H1 (cell line): ENCODE data around the gene BCAS2. TPM values are rescaled to one million over a fixed set of nuclear protein-coding genes. Genes with fewer than 3 reads are reported as not detected.

Source experiments
- CTCF ChIA-PET: fragments of 300-600 bp; sonication (Branson Sonifier 250); formaldehyde crosslinking; loops from one replicate; lab custom pipeline; 2021; ENCODE audit not compliant: partially characterized antibody; lab: Charles Lee
- POLR2A ChIA-PET: fragments of 300-600 bp; sonication (Branson Sonifier 250); formaldehyde crosslinking; loops from one replicate; lab custom pipeline; 2021; ENCODE audit warnings: inconsistent platforms; ENCODE audit not compliant: partially characterized antibody; lab: Charles Lee
- DNase-seq, 2 experiments: peaks; one replicate each; pipeline versions ENCODE4 v3.0.0 to v3.0.0-alpha.2; 2010 to 2022; ENCODE audit warnings: low spot score in 2 of 2, low read depth in 1 of 2, mixed read lengths in 1 of 2
- FAIRE-seq: peaks from 2 replicates; lab custom pipeline; 2011; peaks lifted over from hg19 to GRCh38; lab: Jason Lieb, UNC
- H2AFZ ChIP-seq: 2 replicates; pipeline ENCODE4 v1.8.1; 2012; ENCODE audit warnings: low read length, inconsistent platforms
- H2AK5ac ChIP-seq: 2 replicates; pipeline ENCODE4 v1.6.1; 2013; ENCODE audit warnings: low read depth, low read length
- H2BK120ac ChIP-seq: replicated peaks from 2 replicates; pipeline ENCODE3; 2013; ENCODE audit warnings: low read depth, low read length, inconsistent platforms
- H2BK12ac ChIP-seq: 2 replicates; pipeline ENCODE4 v1.6.1; 2013; ENCODE audit warnings: low read depth, low read length
- H2BK15ac ChIP-seq: 2 replicates; pipeline ENCODE4 v1.6.1; 2013; ENCODE audit warnings: low read length
- H2BK20ac ChIP-seq: 2 replicates; pipeline ENCODE4 v1.6.1; 2013; ENCODE audit warnings: low read length
- H2BK5ac ChIP-seq: 2 replicates; pipeline ENCODE4 v1.6.1; 2013; ENCODE audit warnings: low read depth, low read length
- H3K14ac ChIP-seq: 2 replicates; pipeline ENCODE4 v1.6.1; 2013; ENCODE audit warnings: inconsistent platforms; ENCODE audit not compliant: insufficient read length
- H3K18ac ChIP-seq: 2 replicates; pipeline ENCODE4 v1.6.1; 2013; ENCODE audit warnings: low read length; ENCODE audit errors: extremely low read depth
- H3K23ac ChIP-seq: 2 replicates; pipeline ENCODE4 v1.6.1; 2013; ENCODE audit warnings: inconsistent platforms; ENCODE audit not compliant: insufficient read length
- H3K23me2 ChIP-seq: 2 replicates; pipeline ENCODE4 v1.6.1; 2013; ENCODE audit warnings: low read depth, low read length
- H3K27ac ChIP-seq: 2 replicates; pipeline ENCODE4 v1.6.1; 2011; ENCODE audit warnings: low read depth, low read length, inconsistent platforms
- H3K27me3 ChIP-seq, 4 experiments: replicated peaks in 1 of 4; 1 replicate in 1 of 4; 2 replicates in 3 of 4; pipeline versions ENCODE4 v1.6.1 to v1.8.1; 2011 to 2013; ENCODE audit warnings: low read length in 3 of 4, mild to moderate bottlenecking in 3 of 4, inconsistent platforms in 2 of 4, mixed read lengths in 2 of 4, moderate library complexity in 1 of 4; ENCODE audit not compliant: control insufficient read depth in 3 of 4, insufficient read depth in 3 of 4; ENCODE audit errors: extremely low read depth in 1 of 4
- H3K36me3 ChIP-seq, 4 experiments: 2 replicates each; pipeline versions ENCODE4 v1.6.1 to v1.8.1; 2011 to 2013; ENCODE audit warnings: mild to moderate bottlenecking in 4 of 4, low read length in 3 of 4, moderate library complexity in 2 of 4, control low read depth in 1 of 4, inconsistent platforms in 1 of 4; ENCODE audit not compliant: insufficient read depth in 4 of 4, control insufficient read depth in 2 of 4
- H3K4ac ChIP-seq: replicated peaks from 2 replicates; pipeline ENCODE3; 2013; ENCODE audit warnings: low read length, low read depth, mixed read lengths, inconsistent platforms; ENCODE audit not compliant: insufficient read length
- H3K4me1 ChIP-seq, 4 experiments: replicated peaks in 1 of 4; 1 replicate in 1 of 4; 2 replicates in 3 of 4; pipeline versions ENCODE4 v1.6.1 to v1.8.1; 2011 to 2013; ENCODE audit warnings: low read length in 3 of 4, inconsistent platforms in 2 of 4, mixed read lengths in 1 of 4; ENCODE audit not compliant: insufficient read depth in 4 of 4, control insufficient read depth in 3 of 4
- H3K4me2 ChIP-seq, 2 experiments: 2 replicates each; pipeline versions ENCODE4 v1.6.1 to v1.8.1; 2011 to 2013; ENCODE audit warnings: low read depth in 2 of 2, low read length in 2 of 2, control low read depth in 1 of 2, inconsistent platforms in 1 of 2, mild to moderate bottlenecking in 1 of 2; ENCODE audit not compliant: insufficient read depth in 1 of 2
- H3K4me3 ChIP-seq, 4 experiments: fragments of 200-600, 300-600 bp in 1 of 4; sonication (generic), shearing (Covaris generic), sonication (Bioruptor Twin) in 1 of 4; 2 replicates each; pipeline versions ENCODE4 v1.5.1 to v1.8.1; 2011 to 2016; ENCODE audit warnings: low read length in 4 of 4, low read depth in 3 of 4, control low read depth in 2 of 4, inconsistent platforms in 2 of 4, mild to moderate bottlenecking in 2 of 4, mixed read lengths in 1 of 4, moderate library complexity in 1 of 4; ENCODE audit not compliant: insufficient read depth in 2 of 4; ENCODE audit errors: extremely low read depth in 1 of 4
- H3K56ac ChIP-seq: replicated peaks from 2 replicates; pipeline ENCODE3; 2013; ENCODE audit warnings: low read depth, mild to moderate bottlenecking, mixed read lengths, low read length, inconsistent platforms; ENCODE audit not compliant: insufficient read length
- H3K79me1 ChIP-seq: 2 replicates; pipeline ENCODE4 v1.6.1; 2013; ENCODE audit warnings: low read depth, low read length, control low read depth
- H3K79me2 ChIP-seq, 2 experiments: 2 replicates each; pipeline versions ENCODE4 v1.6.1 to v1.8.1; 2012 to 2013; ENCODE audit warnings: low read length in 2 of 2, mild to moderate bottlenecking in 2 of 2, inconsistent platforms in 1 of 2; ENCODE audit not compliant: insufficient read depth in 2 of 2, control insufficient read depth in 1 of 2
- H3K9ac ChIP-seq, 4 experiments: replicated peaks in 1 of 4; 1 replicate in 1 of 4; 2 replicates in 3 of 4; pipeline versions ENCODE4 v1.6.1 to v1.8.1; 2011 to 2013; ENCODE audit warnings: low read depth in 3 of 4, low read length in 3 of 4, control low read depth in 2 of 4, mild to moderate bottlenecking in 2 of 4, moderate library complexity in 2 of 4, inconsistent platforms in 1 of 4; ENCODE audit errors: extremely low read depth in 1 of 4
- H3K9me3 ChIP-seq, 2 experiments: 2 replicates each; pipeline versions ENCODE4 v1.6.1 to v1.8.1; 2012 to 2013; ENCODE audit warnings: mild to moderate bottlenecking in 2 of 2, moderate library complexity in 2 of 2, control low read depth in 1 of 2, inconsistent platforms in 1 of 2, low read depth in 1 of 2, low read length in 1 of 2, mixed read lengths in 1 of 2; ENCODE audit not compliant: insufficient read depth in 2 of 2
- H4K20me1 ChIP-seq, 2 experiments: replicated peaks in 1 of 2; 2 replicates each; pipeline versions ENCODE3 to v1.8.1; 2011 to 2013; ENCODE audit warnings: inconsistent platforms in 2 of 2, low read length in 2 of 2, mild to moderate bottlenecking in 1 of 2; ENCODE audit not compliant: insufficient read depth in 2 of 2, control insufficient read depth in 1 of 2
- H4K5ac ChIP-seq: 2 replicates; pipeline ENCODE4 v1.6.1; 2013; ENCODE audit warnings: low read length, low read depth, mixed read lengths, inconsistent platforms; ENCODE audit not compliant: insufficient read length
- H4K8ac ChIP-seq: 2 replicates; pipeline ENCODE4 v1.8.0; 2013; ENCODE audit warnings: mild to moderate bottlenecking, moderate library complexity, low read length, inconsistent platforms; ENCODE audit not compliant: insufficient read depth; ENCODE audit errors: extremely low read depth
- H4K91ac ChIP-seq: replicated peaks from 2 replicates; pipeline ENCODE3; 2013; ENCODE audit warnings: low read length, mixed read lengths, inconsistent platforms; ENCODE audit not compliant: insufficient read length
- ATF2 ChIP-seq: IDR thresholded peaks from 2 replicates; pipeline ENCODE4 v1.6.1; 2012; ENCODE audit warnings: low read length, inconsistent platforms
- CBX5 ChIP-seq: fragments of 300-800, 300-1000 bp; sonication (generic); IDR thresholded peaks from 2 replicates; pipeline ENCODE4 v1.7.1; 2016; ENCODE audit warnings: antibody characterized with exemption, low read length, low read depth
- TBP ChIP-seq: IDR thresholded peaks from 2 replicates; pipeline ENCODE4 v1.6.1; 2011; ENCODE audit warnings: low read depth, low read length, improper control_type of control experiment
- WGBS, 2 experiments: shearing (Covaris generic) in 1 of 2; methylation state at CpG; one replicate each; pipeline versions ENCODE4 v1.1.6 to v1.1.7; 2013 to 2015; ENCODE audit warnings: low lambda C conversion rate in 2 of 2, mixed read lengths in 2 of 2, inconsistent platforms in 1 of 2, low coverage in 1 of 2, missing lambda C conversion rate in 1 of 2; ENCODE audit not compliant: insufficient replicate concordance in 2 of 2, insufficient coverage in 1 of 2, insufficient read length in 1 of 2; ENCODE audit errors: extremely low coverage in 1 of 2, missing lambda C conversion rate in 1 of 2; 5-methylcytosine and 5-hydroxymethylcytosine counted together
- polyA plus RNA-seq, 7 experiments: library from polyadenylated mRNA; depleted of rRNA in 3 of 7; stranded (reverse) in 5 of 7; unstranded in 2 of 7; fragments of >200 nt in 5 of 7; fragments of 200-250 nt in 2 of 7; gene quantifications; 1 replicate in 5 of 7; 2 replicates in 1 of 7; 4 replicates in 1 of 7; pipeline versions ENCODE4 v1.2.1 to v1.2.3, GENCODE V29; 2011 to 2013; ENCODE audit warnings: missing spikeins in 2 of 7, mixed read lengths in 2 of 7
- total RNA-seq: library from RNA; stranded (reverse); fragmentation: NEBNext Ultra II Directional; extraction: Animal tissue kit (Norgen Biotek cat#: 25700); gene quantifications from 2 replicates; pipeline ENCODE4 v1.2.1, GENCODE V29; 2021

Gene BCAS2
- total and polyA plus RNA-seq, 2 of the 8 experiments (the other 6 are each of a cell fraction or from before 2014, with no cell fraction given) = 18.0 to 52.2 TPM

- no peak overlapping the region for H3K4me2 ChIP-seq
- no peak overlapping the region for H2AK5ac ChIP-seq
- H3K9me3 ChIP-seq = no peaks in the 10 kb centered on the region
- H3K4ac ChIP-seq = no peak overlapping the region
- no peak overlapping the region for H3K27ac ChIP-seq
- CTCF ChIA-PET = interaction anchor here (1.2 kb wide), 1 partner anchor 417 kb away, joined by 3 read pairs; no protein-coding TSS in a partner anchor
- POLR2A ChIA-PET = no interaction called here
- no peak overlapping the region for H3K4me3 ChIP-seq
- H4K5ac ChIP-seq = no peak overlapping the region
- no peaks in the 10 kb centered on the region for H3K4me1 ChIP-seq
- H2AFZ ChIP-seq = no peak overlapping the region
- H3K79me1 ChIP-seq = no peaks in the 10 kb centered on the region
- no peak overlapping the region for H2BK20ac ChIP-seq
- no peak overlapping the region for H3K18ac ChIP-seq
- H4K8ac ChIP-seq = no peak overlapping the region
- H2BK120ac ChIP-seq = no peak overlapping the region
- WGBS, 2 experiments = 91% methylated on average over 2 of the region's 2 CpGs; no CpG with 5 or more reads in 1 of the 2 experiments
- H2BK15ac ChIP-seq = no peak overlapping the region
- FAIRE-seq (no peak), DNase-seq (no peak)
- TF ChIP-seq ATF2 (no peak), CBX5 (no peak), TBP (no peak)
- H3K9ac ChIP-seq = no peak overlapping the region
- no peaks in the 10 kb centered on the region for H3K36me3 ChIP-seq
- H3K23me2 ChIP-seq = no peaks in the 10 kb centered on the region
- H3K79me2 ChIP-seq = no peaks in the 10 kb centered on the region
- H3K14ac ChIP-seq = no peak overlapping the region
- H4K91ac ChIP-seq = no peak overlapping the region
- no peak overlapping the region for H3K56ac ChIP-seq
- no peak overlapping the region for H3K23ac ChIP-seq
- no peaks in the 10 kb centered on the region for H4K20me1 ChIP-seq
- H3K27me3 ChIP-seq = no peaks in the 10 kb centered on the region
- no peak overlapping the region for H2BK12ac ChIP-seq
- H2BK5ac ChIP-seq = no peak overlapping the region
These were observed 35.6 kb downstream of the BCAS2 start for GRCh38 chr1:114545796-114546195.
